AG09319 (cell line): ENCODE measurements around the gene RGS11.
"Not testable (repeated sequence)": the region's sequence is repeated elsewhere in the genome, so short reads cannot be mapped to it uniquely, and the experiment has no call there.

Experiments
- DNase-seq: peaks from one replicate; pipeline ENCODE4 v3.0.0-alpha.2; 2010; ENCODE audit warnings: low read depth; ENCODE audit errors: extremely low read depth
- TF ChIP-seq, protein P1 (sequence below): IDR thresholded peaks from 2 replicates; pipeline ENCODE4 v1.5.1; 2011; ENCODE audit warnings: low read depth, mild to moderate bottlenecking, inconsistent platforms, low read length, moderate library complexity

Gene RGS11

DNA sequence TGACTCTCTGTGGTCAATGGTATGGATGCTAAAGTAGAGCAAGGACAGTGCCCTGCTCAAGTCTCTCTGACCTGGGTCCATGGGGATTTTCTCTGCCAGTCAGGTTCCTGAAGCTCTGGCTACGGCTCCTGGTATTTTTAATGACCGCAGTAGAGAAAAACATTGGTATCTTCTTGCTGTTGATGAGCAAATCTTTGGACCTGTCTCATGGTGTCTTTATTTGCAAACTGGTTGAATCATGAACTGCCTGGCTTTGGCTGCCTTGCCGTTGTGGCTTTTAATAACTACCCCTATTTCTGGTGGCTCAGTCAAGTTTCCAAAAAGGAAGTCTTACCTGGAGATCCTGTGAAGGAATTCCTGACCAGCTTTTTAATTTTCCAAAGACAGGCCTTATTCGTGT lies 32.4 kb downstream of the RGS11 start:
- TF ChIP-seq, protein P1, sequence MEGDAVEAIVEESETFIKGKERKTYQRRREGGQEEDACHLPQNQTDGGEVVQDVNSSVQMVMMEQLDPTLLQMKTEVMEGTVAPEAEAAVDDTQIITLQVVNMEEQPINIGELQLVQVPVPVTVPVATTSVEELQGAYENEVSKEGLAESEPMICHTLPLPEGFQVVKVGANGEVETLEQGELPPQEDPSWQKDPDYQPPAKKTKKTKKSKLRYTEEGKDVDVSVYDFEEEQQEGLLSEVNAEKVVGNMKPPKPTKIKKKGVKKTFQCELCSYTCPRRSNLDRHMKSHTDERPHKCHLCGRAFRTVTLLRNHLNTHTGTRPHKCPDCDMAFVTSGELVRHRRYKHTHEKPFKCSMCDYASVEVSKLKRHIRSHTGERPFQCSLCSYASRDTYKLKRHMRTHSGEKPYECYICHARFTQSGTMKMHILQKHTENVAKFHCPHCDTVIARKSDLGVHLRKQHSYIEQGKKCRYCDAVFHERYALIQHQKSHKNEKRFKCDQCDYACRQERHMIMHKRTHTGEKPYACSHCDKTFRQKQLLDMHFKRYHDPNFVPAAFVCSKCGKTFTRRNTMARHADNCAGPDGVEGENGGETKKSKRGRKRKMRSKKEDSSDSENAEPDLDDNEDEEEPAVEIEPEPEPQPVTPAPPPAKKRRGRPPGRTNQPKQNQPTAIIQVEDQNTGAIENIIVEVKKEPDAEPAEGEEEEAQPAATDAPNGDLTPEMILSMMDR = no peak
- DNase-seq = no peak

- TF ChIP-seq, protein P1 = no peak
- no peak for DNase-seq
Measured at GRCh38 chr16:242281-242680, 33.5 kb downstream of the RGS11 start.

GRCh38 chr16:240559-240958 lies 35.2 kb downstream of the RGS11 start:
- TF ChIP-seq, protein P1 = no peak
- no peak for DNase-seq

DNA sequence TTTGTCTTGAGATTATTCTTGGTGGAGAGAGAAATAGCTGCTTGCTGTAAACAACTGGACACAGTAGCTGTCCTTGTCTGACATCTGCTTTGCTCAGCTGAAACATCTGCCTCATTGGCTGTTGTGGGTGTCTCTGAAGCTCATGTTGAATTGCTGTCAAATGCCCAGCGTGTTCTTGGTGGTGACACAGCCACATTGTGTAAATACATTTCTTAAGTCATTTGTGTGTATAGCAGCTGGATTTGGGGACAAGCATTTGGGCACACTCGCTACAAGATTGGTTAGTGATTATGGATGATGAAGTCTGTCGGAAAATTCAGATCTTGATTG lies 35.8 kb downstream of the RGS11 start:
- TF ChIP-seq, protein P1 = no peak
- DNase-seq = no peak

DNA sequence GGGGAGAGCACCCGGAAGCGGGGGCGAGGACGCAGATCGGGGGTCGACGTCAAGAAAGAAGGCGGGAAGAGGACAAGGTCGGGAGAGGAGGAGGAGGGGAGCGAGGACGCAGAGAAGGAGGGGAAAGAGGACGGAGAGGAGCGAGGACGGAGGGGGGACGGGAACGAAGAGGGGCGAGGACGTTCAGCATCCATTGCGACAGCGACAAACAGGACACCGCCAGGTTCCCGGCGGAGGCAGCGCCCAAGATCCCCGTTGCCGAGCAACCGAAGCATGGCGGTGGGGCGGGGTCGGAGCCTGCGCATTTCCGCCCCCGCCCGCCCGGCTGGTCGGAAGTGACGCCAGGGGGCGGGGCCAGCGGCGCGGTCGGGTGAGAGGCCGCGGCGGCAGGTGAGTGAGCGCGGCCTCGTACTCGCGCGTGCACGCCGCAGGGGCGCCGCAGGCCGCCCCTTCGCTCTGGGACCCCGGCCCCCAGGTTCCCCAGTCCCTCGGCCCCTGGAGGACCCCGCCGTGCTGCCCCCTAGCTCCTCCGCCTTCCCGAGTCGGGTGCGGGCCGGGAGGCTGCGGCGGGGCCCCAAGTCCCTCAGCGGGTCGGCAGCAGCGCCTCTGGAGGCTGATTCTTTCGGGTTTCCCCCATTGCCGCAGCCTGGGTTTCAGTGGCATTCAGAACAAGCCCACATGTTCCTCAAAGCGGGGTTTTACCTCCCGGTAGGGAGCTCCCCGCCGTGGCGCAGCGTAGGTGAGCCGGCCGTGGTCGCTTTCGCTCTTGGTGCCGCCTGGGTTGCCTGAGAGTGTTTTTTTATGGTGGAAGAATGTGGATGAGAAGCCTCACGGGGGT lies 41.1 kb downstream of the RGS11 start, which contains the start of gene FAM234A:
Gene FAM234A (plus strand): TSS at position 354 of the 838 bp plus-strand sequence. CDS start 19,593 bp downstream, outside the sequence.
- TF ChIP-seq, protein P1 = peak; percentile 31
- DNase-seq = peak; percentile 61

DNA sequence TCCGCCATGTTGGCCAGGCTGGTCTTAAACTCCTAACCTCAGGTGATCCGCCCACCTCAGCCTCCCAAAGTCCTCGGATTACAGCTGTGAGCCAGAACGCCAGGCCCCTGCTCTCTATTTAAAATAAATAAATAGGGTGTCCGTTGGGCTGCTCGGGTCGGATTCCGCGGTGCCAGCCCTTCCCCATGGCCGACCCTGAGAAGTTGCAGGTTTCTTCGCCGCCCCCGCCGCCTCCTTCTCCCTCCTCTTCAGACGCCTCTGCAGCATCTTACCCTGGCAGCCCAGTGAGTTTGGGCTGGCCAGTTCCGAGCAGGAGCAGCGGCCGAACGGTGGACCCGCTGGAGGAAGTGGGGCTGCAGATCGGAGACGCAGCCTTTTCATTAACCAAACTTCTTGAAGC lies 44.8 kb downstream of the RGS11 start:
- DNase-seq = no peak

DNA sequence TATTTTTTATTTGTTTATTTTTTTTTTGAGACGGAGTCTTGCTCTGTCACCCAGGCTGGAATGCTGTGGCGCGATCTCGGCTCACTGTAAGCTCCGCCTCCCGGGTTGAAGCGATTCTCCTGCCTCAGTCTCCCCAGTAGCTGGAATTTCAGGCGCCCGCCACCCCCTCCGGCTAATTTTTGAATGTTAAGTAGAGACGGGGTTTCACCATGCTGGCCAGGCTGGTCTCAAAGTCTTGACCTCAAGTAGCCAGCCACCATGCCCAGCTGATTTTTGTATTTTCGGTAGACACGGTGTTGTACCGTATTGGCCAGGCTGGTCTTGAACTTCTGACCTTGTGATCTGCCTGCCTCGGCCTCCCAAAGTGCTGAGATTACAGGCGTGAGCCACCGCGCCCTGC lies 45.4 kb downstream of the RGS11 start:
- not testable (repeated sequence) for DNase-seq

More for the DNA sequence above, 44.8 kb downstream of the RGS11 start:
- TF ChIP-seq, protein P1 = no peak
